Measurements from ENCODE around the gene COBL. TPM values are rescaled to one million over a fixed set of nuclear protein-coding genes. Genes with fewer than 3 reads are reported as not detected.

The COBL gene
- total and polyA plus RNA-seq, 10 of the 15 experiments (the other 5 are each of a cell fraction or from before 2014, with no cell fraction given): 0.21 TPM; not detected in 9

DNA sequence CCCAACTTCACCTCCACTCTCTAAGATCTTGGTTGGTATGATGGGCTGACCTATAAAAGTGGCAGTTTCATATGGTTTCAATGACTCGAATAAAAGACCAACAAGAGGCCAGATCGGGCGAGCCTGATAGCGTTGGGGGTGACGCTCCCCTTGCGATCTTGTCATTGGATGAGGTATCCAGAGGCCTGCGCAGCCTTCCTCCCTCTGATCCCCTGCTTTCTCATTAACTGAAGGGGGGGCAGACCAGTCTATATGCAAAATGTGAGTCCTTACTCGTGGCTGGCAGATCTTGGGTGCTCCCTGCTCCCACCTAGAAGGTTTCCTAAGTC, 937 bp upstream of the COBL start (continued):
- TF ChIP-seq ZNF592 (IDR thresholded peaks at IDR 0.05): no peak
- TF ChIP-seq SMAD1 (IDR thresholded peaks at IDR 0.05; ENCODE audit: low read depth, partially characterized antibody): no peak
- TF ChIP-seq CBX3 (IDR thresholded peaks at IDR 0.05; ENCODE audit: borderline replicate concordance, low read depth): no peak
- no peak for TF ChIP-seq IKZF2 (IDR thresholded peaks at IDR 0.05)
- no peak for TF ChIP-seq NFYA (IDR thresholded peaks at IDR 0.05; ENCODE audit: borderline replicate concordance, low read depth, low read length)

- ChIA-PET SMC1A (ENCODE audit: uncharacterized antibody, unreplicated experiment) (no interaction called here), CTCF (no interaction called here), POLR2A (no interaction called here), RAD21 (ENCODE audit: unreplicated experiment) (no interaction called here)
- H3K27me3 ChIP-seq (replicated peaks in 1 of 2; ENCODE audit: control insufficient read depth in 2 of 2, insufficient read depth in 2 of 2, low read length in 1 of 2): peaks cover 3% of the 10 kb centered on the region in 2 experiments; a peak in 3 of 4 replicates
- H3K9ac ChIP-seq (ENCODE audit: control insufficient read depth, insufficient read depth, low read length): no peak overlapping the region
- intact Hi-C loops (cut with micrococcal nuclease; ENCODE audit: unreplicated experiment) (no loop called here), in situ Hi-C loops (cut with MboI) (no loop called here)
- no peaks in the 10 kb centered on the region for H3K9me3 ChIP-seq (replicated peaks; ENCODE audit: control insufficient read depth, insufficient read depth, low read length)
- no peak overlapping the region for H3K27ac ChIP-seq (ENCODE audit: control insufficient read depth, insufficient read depth)
- no peaks in the 10 kb centered on the region for H4K20me1 ChIP-seq (ENCODE audit: control insufficient read depth, insufficient read depth)
- BruUV-seq (replicated peaks): no TSS peak
- H3K4me2 ChIP-seq (ENCODE audit: control insufficient read depth, insufficient read depth): no peak overlapping the region
- no peak overlapping the region for H2AFZ ChIP-seq (ENCODE audit: control insufficient read depth, low read depth, low read length)
- no peak overlapping the region for H3K4me3 ChIP-seq
- FAIRE-seq: no peak
- 13% methylated on average over 26 of the region's 46 CpGs for WGBS (ENCODE audit: insufficient coverage, insufficient replicate concordance, low lambda C conversion rate, missing lambda C conversion rate)
- no peak for DNase-seq (ENCODE audit: low read depth, low spot score)
- H3K4me1 ChIP-seq (ENCODE audit: control insufficient read depth, insufficient read depth, low read length): no peaks in the 10 kb centered on the region
- no peaks in the 10 kb centered on the region for H3K79me2 ChIP-seq (ENCODE audit: control insufficient read depth, insufficient read depth, low read length)
- no peak for ATAC-seq
- H3K36me3 ChIP-seq (ENCODE audit: control insufficient read depth in 2 of 2, insufficient read depth in 2 of 2, low read length in 1 of 2): no peaks in the 10 kb centered on the region
- TF ChIP-seq RFX5 (IDR thresholded peaks at IDR 0.05; ENCODE audit: low read depth, low read length) (no peak), EP300 (IDR thresholded peaks at IDR 0.05; ENCODE audit: borderline replicate concordance in 1 of 2, control insufficient read depth in 1 of 2, low read depth in 2 of 2, low read length in 2 of 2) (no peak), RUNX3 (IDR thresholded peaks at IDR 0.05; ENCODE audit: low read length) (no peak), NFIC (IDR thresholded peaks at IDR 0.05; ENCODE audit: low read depth, low read length) (no peak), TCF3 (IDR thresholded peaks at IDR 0.05; ENCODE audit: borderline replicate concordance, insufficient read depth, low read depth, low read length) (no peak), RAD51 (IDR thresholded peaks at IDR 0.05) (no peak), REST (IDR thresholded peaks at IDR 0.05; ENCODE audit: low read depth, low read length) (no peak), PML (IDR thresholded peaks at IDR 0.05; ENCODE audit: low read length) (no peak), POLR2A (IDR thresholded peaks at IDR 0.05; ENCODE audit: low read depth, low read length) (no peak), BHLHE40 (IDR thresholded peaks at IDR 0.05; ENCODE audit: borderline replicate concordance in 1 of 2, low read depth in 2 of 2, low read length in 1 of 2) (no peak)
- TF ChIP-seq, protein P1, sequence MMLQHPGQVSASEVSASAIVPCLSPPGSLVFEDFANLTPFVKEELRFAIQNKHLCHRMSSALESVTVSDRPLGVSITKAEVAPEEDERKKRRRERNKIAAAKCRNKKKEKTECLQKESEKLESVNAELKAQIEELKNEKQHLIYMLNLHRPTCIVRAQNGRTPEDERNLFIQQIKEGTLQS (IDR thresholded peaks at IDR 0.05; ENCODE audit: borderline replicate concordance, extremely low read depth, low read depth, low read length): no peak
- TF ChIP-seq, protein P2, sequence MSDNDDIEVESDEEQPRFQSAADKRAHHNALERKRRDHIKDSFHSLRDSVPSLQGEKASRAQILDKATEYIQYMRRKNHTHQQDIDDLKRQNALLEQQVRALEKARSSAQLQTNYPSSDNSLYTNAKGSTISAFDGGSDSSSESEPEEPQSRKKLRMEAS (IDR thresholded peaks at IDR 0.05; ENCODE audit: low read depth, low read length): no peak
Measured at GRCh38 chr7:51316262-51316665, 345 bp downstream of the COBL start.

Data from GM12878 (cell line).